ENCODE measurements around the gene NHSL1.

The NHSL1 gene

GRCh38 chr6:138382498-138383265 lies 116.6 kb downstream of the NHSL1 start:
- no peak overlapping the region for H3K4me3 ChIP-seq (replicated peaks; ENCODE audit: low read depth, low read length)
- DNase-seq (ENCODE audit: extremely low read depth, low read depth): no peak
- TF ChIP-seq CTCF (IDR thresholded peaks at IDR 0.05; ENCODE audit: low read depth, low read length, missing control alignments): no peak

- H3K4me3 ChIP-seq (replicated peaks; ENCODE audit: low read depth, low read length): no peak overlapping the region
- DNase-seq (ENCODE audit: extremely low read depth, low read depth): no peak
- no peak for TF ChIP-seq CTCF (IDR thresholded peaks at IDR 0.05; ENCODE audit: low read depth, low read length, missing control alignments)
These were observed 120.8 kb downstream of the NHSL1 start for GRCh38 chr6:138378463-138378862.

- DNase-seq (ENCODE audit: extremely low read depth, low read depth): no peak
- H3K4me3 ChIP-seq (replicated peaks; ENCODE audit: low read depth, low read length): no peak within 1 kb of the TSS
- no peak for TF ChIP-seq CTCF (IDR thresholded peaks at IDR 0.05; ENCODE audit: low read depth, low read length, missing control alignments)
These were observed 121.5 kb downstream of the NHSL1 start, which contains the start of gene SMIM28 for GRCh38 chr6:138377844-138378243. Gene SMIM28, plus strand, starts transcription at chr6:138377905. Its CDS starts 168 bp downstream, at chr6:138378073.

- H3K4me3 ChIP-seq (replicated peaks; ENCODE audit: low read depth, low read length): no peak overlapping the region
- no peak for TF ChIP-seq CTCF (IDR thresholded peaks at IDR 0.05; ENCODE audit: low read depth, low read length, missing control alignments)
- DNase-seq (ENCODE audit: extremely low read depth, low read depth): no peak
These were observed 122.3 kb downstream of the NHSL1 start for GRCh38 chr6:138377042-138377441.

- TF ChIP-seq CTCF (IDR thresholded peaks at IDR 0.05; ENCODE audit: low read depth, low read length, missing control alignments): no peak
- H3K4me3 ChIP-seq (replicated peaks; ENCODE audit: low read depth, low read length): no peak overlapping the region
- no peak for DNase-seq (ENCODE audit: extremely low read depth, low read depth)
These were observed 124.5 kb downstream of the NHSL1 start for GRCh38 chr6:138374815-138375214.

- H3K4me3 ChIP-seq (replicated peaks; ENCODE audit: low read depth, low read length): no peak overlapping the region
- no peak for TF ChIP-seq CTCF (IDR thresholded peaks at IDR 0.05; ENCODE audit: low read depth, low read length, missing control alignments)
- no peak for DNase-seq (ENCODE audit: extremely low read depth, low read depth)
These were observed 125.1 kb downstream of the NHSL1 start for GRCh38 chr6:138374230-138374629.
